NCI-H1930 (cell line): ENCODE measurements around the gene PROC.

ENCODE experiments used
- DNase-seq, 2 experiments: peaks; one replicate each; lab custom pipeline; 2025; lab: John Stamatoyannopoulos, UW

The PROC gene

GRCh38 chr2:127463155-127463991 is 45.1 kb downstream of the PROC start:
- DNase-seq: no peak

GRCh38 chr2:127464470-127465257 is 46.4 kb downstream of the PROC start:
- DNase-seq: no peak

- no peak for DNase-seq
Observed at GRCh38 chr2:127465258-127465657, 47.0 kb downstream of the PROC start.

GRCh38 chr2:127469051-127469450 is 50.8 kb downstream of the PROC start:
- no peak for DNase-seq

GRCh38 chr2:127469974-127470373 is 51.7 kb downstream of the PROC start:
- DNase-seq: no peak

GRCh38 chr2:127471286-127471988 is 53.2 kb downstream of the PROC start:
- DNase-seq: no peak

- DNase-seq: no peak
Observed at GRCh38 chr2:127472268-127472667, 54.0 kb downstream of the PROC start.

- DNase-seq: no peak
Observed at GRCh38 chr2:127475788-127476187, 57.6 kb downstream of the PROC start.
